H1 (cell line): ENCODE data around the gene CFAP61. TPM values are rescaled to one million over a fixed set of nuclear protein-coding genes. Genes with fewer than 3 reads are reported as not detected.

Experiments used
- CTCF ChIA-PET: fragments of 300-600 bp; sonication (Branson Sonifier 250); formaldehyde crosslinking; loops from one replicate; lab custom pipeline; 2021; ENCODE audit not compliant: partially characterized antibody; lab: Charles Lee
- POLR2A ChIA-PET: fragments of 300-600 bp; sonication (Branson Sonifier 250); formaldehyde crosslinking; loops from one replicate; lab custom pipeline; 2021; ENCODE audit warnings: inconsistent platforms; ENCODE audit not compliant: partially characterized antibody; lab: Charles Lee
- DNase-seq, 2 experiments: peaks; one replicate each; pipeline versions ENCODE4 v3.0.0 to v3.0.0-alpha.2; 2010 to 2022; ENCODE audit warnings: low spot score in 2 of 2, low read depth in 1 of 2, mixed read lengths in 1 of 2
- FAIRE-seq: peaks from 2 replicates; lab custom pipeline; 2011; peaks lifted over from hg19 to GRCh38; lab: Jason Lieb, UNC
- H2AFZ ChIP-seq: 2 replicates; pipeline ENCODE4 v1.8.1; 2012; ENCODE audit warnings: low read length, inconsistent platforms
- H2AK5ac ChIP-seq: 2 replicates; pipeline ENCODE4 v1.6.1; 2013; ENCODE audit warnings: low read depth, low read length
- H2BK120ac ChIP-seq: replicated peaks from 2 replicates; pipeline ENCODE3; 2013; ENCODE audit warnings: low read depth, low read length, inconsistent platforms
- H2BK12ac ChIP-seq: 2 replicates; pipeline ENCODE4 v1.6.1; 2013; ENCODE audit warnings: low read depth, low read length
- H2BK15ac ChIP-seq: 2 replicates; pipeline ENCODE4 v1.6.1; 2013; ENCODE audit warnings: low read length
- H2BK20ac ChIP-seq: 2 replicates; pipeline ENCODE4 v1.6.1; 2013; ENCODE audit warnings: low read length
- H2BK5ac ChIP-seq: 2 replicates; pipeline ENCODE4 v1.6.1; 2013; ENCODE audit warnings: low read depth, low read length
- H3K14ac ChIP-seq: 2 replicates; pipeline ENCODE4 v1.6.1; 2013; ENCODE audit warnings: inconsistent platforms; ENCODE audit not compliant: insufficient read length
- H3K18ac ChIP-seq: 2 replicates; pipeline ENCODE4 v1.6.1; 2013; ENCODE audit warnings: low read length; ENCODE audit errors: extremely low read depth
- H3K23ac ChIP-seq: 2 replicates; pipeline ENCODE4 v1.6.1; 2013; ENCODE audit warnings: inconsistent platforms; ENCODE audit not compliant: insufficient read length
- H3K23me2 ChIP-seq: 2 replicates; pipeline ENCODE4 v1.6.1; 2013; ENCODE audit warnings: low read depth, low read length
- H3K27ac ChIP-seq: 2 replicates; pipeline ENCODE4 v1.6.1; 2011; ENCODE audit warnings: low read depth, low read length, inconsistent platforms
- H3K27me3 ChIP-seq, 4 experiments: replicated peaks in 1 of 4; 1 replicate in 1 of 4; 2 replicates in 3 of 4; pipeline versions ENCODE4 v1.6.1 to v1.8.1; 2011 to 2013; ENCODE audit warnings: low read length in 3 of 4, mild to moderate bottlenecking in 3 of 4, inconsistent platforms in 2 of 4, mixed read lengths in 2 of 4, moderate library complexity in 1 of 4; ENCODE audit not compliant: control insufficient read depth in 3 of 4, insufficient read depth in 3 of 4; ENCODE audit errors: extremely low read depth in 1 of 4
- H3K36me3 ChIP-seq, 4 experiments: 2 replicates each; pipeline versions ENCODE4 v1.6.1 to v1.8.1; 2011 to 2013; ENCODE audit warnings: mild to moderate bottlenecking in 4 of 4, low read length in 3 of 4, moderate library complexity in 2 of 4, control low read depth in 1 of 4, inconsistent platforms in 1 of 4; ENCODE audit not compliant: insufficient read depth in 4 of 4, control insufficient read depth in 2 of 4
- H3K4ac ChIP-seq: replicated peaks from 2 replicates; pipeline ENCODE3; 2013; ENCODE audit warnings: low read length, low read depth, mixed read lengths, inconsistent platforms; ENCODE audit not compliant: insufficient read length
- H3K4me1 ChIP-seq, 4 experiments: replicated peaks in 1 of 4; 1 replicate in 1 of 4; 2 replicates in 3 of 4; pipeline versions ENCODE4 v1.6.1 to v1.8.1; 2011 to 2013; ENCODE audit warnings: low read length in 3 of 4, inconsistent platforms in 2 of 4, mixed read lengths in 1 of 4; ENCODE audit not compliant: insufficient read depth in 4 of 4, control insufficient read depth in 3 of 4
- H3K4me2 ChIP-seq, 2 experiments: 2 replicates each; pipeline versions ENCODE4 v1.6.1 to v1.8.1; 2011 to 2013; ENCODE audit warnings: low read depth in 2 of 2, low read length in 2 of 2, control low read depth in 1 of 2, inconsistent platforms in 1 of 2, mild to moderate bottlenecking in 1 of 2; ENCODE audit not compliant: insufficient read depth in 1 of 2
- H3K4me3 ChIP-seq, 4 experiments: fragments of 200-600, 300-600 bp in 1 of 4; sonication (generic), shearing (Covaris generic), sonication (Bioruptor Twin) in 1 of 4; 2 replicates each; pipeline versions ENCODE4 v1.5.1 to v1.8.1; 2011 to 2016; ENCODE audit warnings: low read length in 4 of 4, low read depth in 3 of 4, control low read depth in 2 of 4, inconsistent platforms in 2 of 4, mild to moderate bottlenecking in 2 of 4, mixed read lengths in 1 of 4, moderate library complexity in 1 of 4; ENCODE audit not compliant: insufficient read depth in 2 of 4; ENCODE audit errors: extremely low read depth in 1 of 4
- H3K56ac ChIP-seq: replicated peaks from 2 replicates; pipeline ENCODE3; 2013; ENCODE audit warnings: low read depth, mild to moderate bottlenecking, mixed read lengths, low read length, inconsistent platforms; ENCODE audit not compliant: insufficient read length
- H3K79me1 ChIP-seq: 2 replicates; pipeline ENCODE4 v1.6.1; 2013; ENCODE audit warnings: low read depth, low read length, control low read depth
- H3K79me2 ChIP-seq, 2 experiments: 2 replicates each; pipeline versions ENCODE4 v1.6.1 to v1.8.1; 2012 to 2013; ENCODE audit warnings: low read length in 2 of 2, mild to moderate bottlenecking in 2 of 2, inconsistent platforms in 1 of 2; ENCODE audit not compliant: insufficient read depth in 2 of 2, control insufficient read depth in 1 of 2
- H3K9ac ChIP-seq, 4 experiments: replicated peaks in 1 of 4; 1 replicate in 1 of 4; 2 replicates in 3 of 4; pipeline versions ENCODE4 v1.6.1 to v1.8.1; 2011 to 2013; ENCODE audit warnings: low read depth in 3 of 4, low read length in 3 of 4, control low read depth in 2 of 4, mild to moderate bottlenecking in 2 of 4, moderate library complexity in 2 of 4, inconsistent platforms in 1 of 4; ENCODE audit errors: extremely low read depth in 1 of 4
- H3K9me3 ChIP-seq, 2 experiments: 2 replicates each; pipeline versions ENCODE4 v1.6.1 to v1.8.1; 2012 to 2013; ENCODE audit warnings: mild to moderate bottlenecking in 2 of 2, moderate library complexity in 2 of 2, control low read depth in 1 of 2, inconsistent platforms in 1 of 2, low read depth in 1 of 2, low read length in 1 of 2, mixed read lengths in 1 of 2; ENCODE audit not compliant: insufficient read depth in 2 of 2
- H4K20me1 ChIP-seq, 2 experiments: replicated peaks in 1 of 2; 2 replicates each; pipeline versions ENCODE3 to v1.8.1; 2011 to 2013; ENCODE audit warnings: inconsistent platforms in 2 of 2, low read length in 2 of 2, mild to moderate bottlenecking in 1 of 2; ENCODE audit not compliant: insufficient read depth in 2 of 2, control insufficient read depth in 1 of 2
- H4K5ac ChIP-seq: 2 replicates; pipeline ENCODE4 v1.6.1; 2013; ENCODE audit warnings: low read length, low read depth, mixed read lengths, inconsistent platforms; ENCODE audit not compliant: insufficient read length
- H4K8ac ChIP-seq: 2 replicates; pipeline ENCODE4 v1.8.0; 2013; ENCODE audit warnings: mild to moderate bottlenecking, moderate library complexity, low read length, inconsistent platforms; ENCODE audit not compliant: insufficient read depth; ENCODE audit errors: extremely low read depth
- H4K91ac ChIP-seq: replicated peaks from 2 replicates; pipeline ENCODE3; 2013; ENCODE audit warnings: low read length, mixed read lengths, inconsistent platforms; ENCODE audit not compliant: insufficient read length
- EZH2 ChIP-seq: fragments of 200-600 bp; sonication (generic); IDR thresholded peaks from 2 replicates; pipeline ENCODE4 v1.7.1; 2012; ENCODE audit warnings: low read depth, mild to moderate bottlenecking, moderate library complexity, low read length, inconsistent platforms; ENCODE audit not compliant: severe bottlenecking
- FOSL1 ChIP-seq: IDR thresholded peaks from 2 replicates; pipeline ENCODE4 v1.6.1; 2011; ENCODE audit warnings: mild to moderate bottlenecking, low read depth, low read length, moderate library complexity; ENCODE audit not compliant: insufficient read depth
- JUN ChIP-seq: IDR thresholded peaks from 2 replicates; pipeline ENCODE4 v1.6.1; 2011; ENCODE audit warnings: low read depth, mild to moderate bottlenecking, improper control_type of control experiment, low read length
- KDM5A ChIP-seq: fragments of 200-600 bp; IDR thresholded peaks from 2 replicates; pipeline ENCODE4 v1.7.1; 2012; ENCODE audit warnings: mild to moderate bottlenecking, low read length, inconsistent platforms, mixed read lengths
- MAFK ChIP-seq: IDR thresholded peaks from 2 replicates; pipeline ENCODE4 v1.6.1; 2012; ENCODE audit warnings: low read depth, mild to moderate bottlenecking, improper control_type of control experiment, low read length
- NRF1 ChIP-seq: IDR thresholded peaks from 2 replicates; pipeline ENCODE4 v1.6.1; 2011; ENCODE audit warnings: mild to moderate bottlenecking, low read depth, low read length, improper control_type of control experiment
- POLR2AphosphoS5 ChIP-seq: IDR thresholded peaks from 2 replicates; pipeline ENCODE4 v1.6.1; 2011; ENCODE audit warnings: low read depth, low read length
- RAD21 ChIP-seq, 2 experiments: IDR thresholded peaks in 1 of 2; conservative IDR thresholded peaks in 1 of 2; 2 replicates each; pipeline ENCODE4 v1.6.1; 2011; ENCODE audit warnings: low read depth in 2 of 2, low read length in 2 of 2, improper control_type of control experiment in 1 of 2, inconsistent platforms in 1 of 2, mild to moderate bottlenecking in 1 of 2, moderate library complexity in 1 of 2
- SIX5 ChIP-seq: IDR thresholded peaks from 2 replicates; pipeline ENCODE4 v1.6.1; 2011; ENCODE audit warnings: mild to moderate bottlenecking, low read depth, low read length
- TAF7 ChIP-seq: optimal IDR thresholded peaks from 2 replicates; pipeline ENCODE3; 2011; ENCODE audit warnings: low read depth, mild to moderate bottlenecking, inconsistent platforms, low read length, moderate library complexity, borderline replicate concordance
- WGBS, 2 experiments: shearing (Covaris generic) in 1 of 2; methylation state at CpG; one replicate each; pipeline versions ENCODE4 v1.1.6 to v1.1.7; 2013 to 2015; ENCODE audit warnings: low lambda C conversion rate in 2 of 2, mixed read lengths in 2 of 2, inconsistent platforms in 1 of 2, low coverage in 1 of 2, missing lambda C conversion rate in 1 of 2; ENCODE audit not compliant: insufficient replicate concordance in 2 of 2, insufficient coverage in 1 of 2, insufficient read length in 1 of 2; ENCODE audit errors: extremely low coverage in 1 of 2, missing lambda C conversion rate in 1 of 2; 5-methylcytosine and 5-hydroxymethylcytosine counted together
- polyA plus RNA-seq, 7 experiments: library from polyadenylated mRNA; depleted of rRNA in 3 of 7; stranded (reverse) in 5 of 7; unstranded in 2 of 7; fragments of >200 nt in 5 of 7; fragments of 200-250 nt in 2 of 7; gene quantifications; 1 replicate in 5 of 7; 2 replicates in 1 of 7; 4 replicates in 1 of 7; pipeline versions ENCODE4 v1.2.1 to v1.2.3, GENCODE V29; 2011 to 2013; ENCODE audit warnings: missing spikeins in 2 of 7, mixed read lengths in 2 of 7
- total RNA-seq: library from RNA; stranded (reverse); fragmentation: NEBNext Ultra II Directional; extraction: Animal tissue kit (Norgen Biotek cat#: 25700); gene quantifications from 2 replicates; pipeline ENCODE4 v1.2.1, GENCODE V29; 2021
- TF ChIP-seq, protein P1 (sequence below): IDR thresholded peaks from 2 replicates; pipeline ENCODE4 v1.6.1; 2012; ENCODE audit warnings: low read length, inconsistent platforms

CFAP61 gene
- total and polyA plus RNA-seq, 2 of the 8 experiments (the other 6 are each of a cell fraction or from before 2014, with no cell fraction given): 0.29 to 0.61 TPM

DNA sequence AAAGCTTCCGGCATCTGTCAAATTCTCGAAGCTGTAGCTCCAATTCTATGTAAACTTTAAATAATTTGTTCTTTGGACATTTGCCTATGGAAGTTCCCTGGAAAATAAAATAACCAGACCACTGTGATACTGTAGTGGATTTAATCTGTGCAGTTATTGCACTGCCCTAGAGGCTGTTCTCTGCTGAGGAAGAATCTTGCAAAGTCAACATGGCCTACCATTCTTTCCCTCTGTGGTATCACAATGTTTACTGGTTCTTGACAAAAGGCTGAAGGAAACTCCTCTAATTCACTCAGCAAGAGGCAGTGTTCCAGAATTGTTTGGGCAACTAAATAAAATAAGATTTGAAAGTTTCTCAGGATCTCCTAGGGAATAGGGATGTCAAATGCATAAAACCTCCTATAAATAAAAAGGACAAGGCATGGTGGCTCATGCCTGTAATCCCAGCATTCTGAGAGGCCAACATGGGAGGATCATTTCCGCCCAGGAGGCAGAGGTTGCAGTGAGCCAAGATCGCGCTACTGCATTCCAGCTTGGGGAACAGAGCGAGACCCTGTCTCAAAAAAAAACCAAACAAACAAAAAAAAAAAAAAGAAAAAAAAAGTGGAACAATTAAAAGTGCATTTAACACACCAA is 12.5 kb upstream of the CFAP61 start:
- no peak overlapping the region for H3K23ac ChIP-seq
- no peak overlapping the region for H4K8ac ChIP-seq
- H3K18ac ChIP-seq: no peak overlapping the region
- no peak overlapping the region for H3K4ac ChIP-seq
- no peak overlapping the region for H2AK5ac ChIP-seq
- H2BK120ac ChIP-seq: no peak overlapping the region
- H3K9me3 ChIP-seq: no peaks in the 10 kb centered on the region
- no peak overlapping the region for H3K27ac ChIP-seq
- peaks cover 0 to 3% of the 10 kb centered on the region in 2 experiments for H4K20me1 ChIP-seq
- H4K5ac ChIP-seq: no peak overlapping the region
- no peak overlapping the region for H2BK15ac ChIP-seq
- H3K27me3 ChIP-seq: no peaks in the 10 kb centered on the region
- no peak overlapping the region for H3K4me2 ChIP-seq
- no peaks in the 10 kb centered on the region for H3K79me2 ChIP-seq
- H3K36me3 ChIP-seq: peaks cover 21 to 85% (median 66%) of the 10 kb centered on the region in 4 experiments
- POLR2A ChIA-PET: interaction anchor here (1.2 kb wide), 1 partner anchor 19 kb away, joined by 3 read pairs; no protein-coding TSS in a partner anchor
- no peak overlapping the region for H2BK20ac ChIP-seq
- H4K91ac ChIP-seq: no peak overlapping the region
- 92% methylated on average over 6 of the region's 6 CpGs; no CpG with 5 or more reads in 1 of the 2 experiments for WGBS, 2 experiments
- H2BK5ac ChIP-seq: no peak overlapping the region
- no peak overlapping the region for H3K14ac ChIP-seq
- CTCF ChIA-PET: interaction anchor here (1.3 to 1.4 kb wide), 3 partner anchors 8 to 197 kb away, joined by 3 read pairs; partner anchors contain the start of genes CFAP61 and CRNKL1
- H3K56ac ChIP-seq: no peak overlapping the region
- DNase-seq (no peak), FAIRE-seq (no peak)
- no peak overlapping the region for H3K4me3 ChIP-seq
- H3K79me1 ChIP-seq: no peaks in the 10 kb centered on the region
- no peak overlapping the region for H3K9ac ChIP-seq
- no peak overlapping the region for H2BK12ac ChIP-seq
- no peaks in the 10 kb centered on the region for H3K23me2 ChIP-seq
- H2AFZ ChIP-seq: no peak overlapping the region
- peaks cover 0 to 2% (median 0%) of the 10 kb centered on the region in 4 experiments; a peak in 1 of 7 replicates for H3K4me1 ChIP-seq
- TF ChIP-seq RAD21 (IDR thresholded peaks at IDR 0.05 in 1 of 2, conservative IDR thresholded peaks at IDR 0.05 in 1 of 2; ENCODE audit: low read depth in 2 of 2, low read length in 2 of 2): no peak
- no peak for TF ChIP-seq TAF7
- TF ChIP-seq KDM5A: no peak
- no peak for TF ChIP-seq EZH2
- TF ChIP-seq, protein P1, sequence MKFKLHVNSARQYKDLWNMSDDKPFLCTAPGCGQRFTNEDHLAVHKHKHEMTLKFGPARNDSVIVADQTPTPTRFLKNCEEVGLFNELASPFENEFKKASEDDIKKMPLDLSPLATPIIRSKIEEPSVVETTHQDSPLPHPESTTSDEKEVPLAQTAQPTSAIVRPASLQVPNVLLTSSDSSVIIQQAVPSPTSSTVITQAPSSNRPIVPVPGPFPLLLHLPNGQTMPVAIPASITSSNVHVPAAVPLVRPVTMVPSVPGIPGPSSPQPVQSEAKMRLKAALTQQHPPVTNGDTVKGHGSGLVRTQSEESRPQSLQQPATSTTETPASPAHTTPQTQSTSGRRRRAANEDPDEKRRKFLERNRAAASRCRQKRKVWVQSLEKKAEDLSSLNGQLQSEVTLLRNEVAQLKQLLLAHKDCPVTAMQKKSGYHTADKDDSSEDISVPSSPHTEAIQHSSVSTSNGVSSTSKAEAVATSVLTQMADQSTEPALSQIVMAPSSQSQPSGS: no peak
- no peak for TF ChIP-seq SIX5
- no peak for TF ChIP-seq JUN
- TF ChIP-seq MAFK: no peak
- no peak for TF ChIP-seq FOSL1
- no peak for TF ChIP-seq NRF1
- no peak for TF ChIP-seq POLR2AphosphoS5
